ENCODE measurements around the gene CADM1.

The CADM1 gene

GRCh38 chr11:115263799-115264656 is 240.2 kb downstream of the CADM1 start:
- H3K27ac ChIP-seq, result no peak overlapping the region
- no peak for TF ChIP-seq CTCF (IDR thresholded peaks at IDR 0.05)
- H3K27me3 ChIP-seq, result no peaks in the 10 kb centered on the region
- no peaks in the 10 kb centered on the region for H3K9me3 ChIP-seq
- no peaks in the 10 kb centered on the region for H3K36me3 ChIP-seq
- intact Hi-C loops (cut with DNase I; ENCODE audit: low total_unique reads), result no loop called here
- no peak for DNase-seq
- H3K4me3 ChIP-seq, result no peak overlapping the region
- H3K4me1 ChIP-seq, result no peaks in the 10 kb centered on the region

GRCh38 chr11:115258216-115258615 is 246.0 kb downstream of the CADM1 start:
- intact Hi-C loops (cut with DNase I; ENCODE audit: low total_unique reads), result no loop called here
- DNase-seq, result no peak
- H3K36me3 ChIP-seq, result no peaks in the 10 kb centered on the region
- H3K9me3 ChIP-seq, result no peaks in the 10 kb centered on the region
- H3K27ac ChIP-seq, result no peak overlapping the region
- H3K4me3 ChIP-seq, result no peak overlapping the region
- no peak for TF ChIP-seq CTCF (IDR thresholded peaks at IDR 0.05)
- no peaks in the 10 kb centered on the region for H3K27me3 ChIP-seq
- no peaks in the 10 kb centered on the region for H3K4me1 ChIP-seq

GRCh38 chr11:115257678-115258077 is 246.5 kb downstream of the CADM1 start:
- Histone ChIP-seq H3K27me3 (no peaks in the 10 kb centered on the region), H3K4me1 (no peaks in the 10 kb centered on the region), H3K9me3 (no peaks in the 10 kb centered on the region), H3K36me3 (no peaks in the 10 kb centered on the region), H3K27ac (no peak overlapping the region), H3K4me3 (no peak overlapping the region)
- intact Hi-C loops (cut with DNase I; ENCODE audit: low total_unique reads), result no loop called here
- TF ChIP-seq CTCF (IDR thresholded peaks at IDR 0.05), result no peak
- DNase-seq, result no peak

- H3K9me3 ChIP-seq, result no peaks in the 10 kb centered on the region
- no peak overlapping the region for H3K4me3 ChIP-seq
- no peak for DNase-seq
- H3K27me3 ChIP-seq, result no peaks in the 10 kb centered on the region
- H3K27ac ChIP-seq, result no peak overlapping the region
- no peak for TF ChIP-seq CTCF (IDR thresholded peaks at IDR 0.05)
- intact Hi-C loops (cut with DNase I; ENCODE audit: low total_unique reads), result no loop called here
- no peaks in the 10 kb centered on the region for H3K36me3 ChIP-seq
- no peaks in the 10 kb centered on the region for H3K4me1 ChIP-seq
These were observed 246.9 kb downstream of the CADM1 start for GRCh38 chr11:115257270-115257669.

GRCh38 chr11:115256397-115257197 is 247.6 kb downstream of the CADM1 start:
- intact Hi-C loops (cut with DNase I; ENCODE audit: low total_unique reads), result no loop called here
- no peak for DNase-seq
- no peak overlapping the region for H3K27ac ChIP-seq
- no peaks in the 10 kb centered on the region for H3K9me3 ChIP-seq
- no peak for TF ChIP-seq CTCF (IDR thresholded peaks at IDR 0.05)
- no peaks in the 10 kb centered on the region for H3K4me1 ChIP-seq
- no peaks in the 10 kb centered on the region for H3K36me3 ChIP-seq
- H3K27me3 ChIP-seq, result no peaks in the 10 kb centered on the region
- no peak overlapping the region for H3K4me3 ChIP-seq

All from tibial artery (tissue), 4 donors.